ENCODE measurements around the gene IFT57. TPM values are rescaled to one million over a fixed set of nuclear protein-coding genes. Genes with fewer than 3 reads are reported as not detected.

Gene IFT57
- total RNA-seq, 1 donor from 2014 or later, result 31.4 TPM

DNA sequence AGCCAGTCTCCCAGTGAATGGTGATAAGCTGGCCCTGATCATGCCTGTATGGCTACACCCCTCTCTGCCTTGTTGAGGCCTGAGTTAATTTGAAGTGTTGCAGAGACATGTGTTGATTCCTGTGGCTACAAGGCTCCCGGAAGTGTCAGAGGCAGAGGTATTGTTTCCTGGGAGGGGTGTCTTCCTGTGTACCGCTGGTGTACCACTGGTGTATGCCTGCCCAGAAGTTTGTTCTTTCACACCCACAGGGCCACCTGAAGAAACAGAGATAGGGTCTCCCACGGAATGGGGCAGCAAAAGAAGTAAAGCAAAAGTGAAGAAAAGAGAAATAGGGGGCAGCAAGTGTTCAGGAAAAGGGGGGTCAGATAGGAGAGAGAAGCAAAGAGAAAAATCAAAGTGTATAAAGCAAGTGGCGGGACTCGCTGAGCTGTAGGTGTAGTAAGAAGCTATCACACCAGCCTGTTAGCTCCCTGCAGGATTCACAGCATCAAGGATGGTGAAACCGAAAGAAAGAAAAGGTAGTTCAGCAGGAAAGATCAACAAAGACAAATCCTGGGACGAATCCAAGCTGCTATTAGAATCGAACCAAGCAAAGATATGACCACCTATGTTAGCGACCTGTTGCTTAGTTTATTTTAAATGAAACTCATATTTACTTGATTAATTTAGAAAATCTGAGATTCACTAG is 94.8 kb downstream of the IFT57 start:
- Mint-ChIP-seq H3K4me1 (ENCODE audit: unreplicated experiment) (peaks cover 57% of the 10 kb centered on the region), H3K27me3 (ENCODE audit: unreplicated experiment) (peaks cover 3% of the 10 kb centered on the region), H3K36me3 (ENCODE audit: low read depth, unreplicated experiment) (peaks cover 2% of the 10 kb centered on the region), H3K4me3 (ENCODE audit: unreplicated experiment) (peak overlapping the region; percentile 12), H3K27ac (ENCODE audit: unreplicated experiment) (peak overlapping the region; percentile 95), H3K9me3 (ENCODE audit: unreplicated experiment) (no peaks in the 10 kb centered on the region)
- TF ChIP-seq, protein P1, sequence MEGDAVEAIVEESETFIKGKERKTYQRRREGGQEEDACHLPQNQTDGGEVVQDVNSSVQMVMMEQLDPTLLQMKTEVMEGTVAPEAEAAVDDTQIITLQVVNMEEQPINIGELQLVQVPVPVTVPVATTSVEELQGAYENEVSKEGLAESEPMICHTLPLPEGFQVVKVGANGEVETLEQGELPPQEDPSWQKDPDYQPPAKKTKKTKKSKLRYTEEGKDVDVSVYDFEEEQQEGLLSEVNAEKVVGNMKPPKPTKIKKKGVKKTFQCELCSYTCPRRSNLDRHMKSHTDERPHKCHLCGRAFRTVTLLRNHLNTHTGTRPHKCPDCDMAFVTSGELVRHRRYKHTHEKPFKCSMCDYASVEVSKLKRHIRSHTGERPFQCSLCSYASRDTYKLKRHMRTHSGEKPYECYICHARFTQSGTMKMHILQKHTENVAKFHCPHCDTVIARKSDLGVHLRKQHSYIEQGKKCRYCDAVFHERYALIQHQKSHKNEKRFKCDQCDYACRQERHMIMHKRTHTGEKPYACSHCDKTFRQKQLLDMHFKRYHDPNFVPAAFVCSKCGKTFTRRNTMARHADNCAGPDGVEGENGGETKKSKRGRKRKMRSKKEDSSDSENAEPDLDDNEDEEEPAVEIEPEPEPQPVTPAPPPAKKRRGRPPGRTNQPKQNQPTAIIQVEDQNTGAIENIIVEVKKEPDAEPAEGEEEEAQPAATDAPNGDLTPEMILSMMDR (IDR thresholded peaks at IDR 0.05; ENCODE audit: unreplicated experiment), result no peak
- DNase-seq (ENCODE audit: low spot score), result peak; percentile 7

DNA sequence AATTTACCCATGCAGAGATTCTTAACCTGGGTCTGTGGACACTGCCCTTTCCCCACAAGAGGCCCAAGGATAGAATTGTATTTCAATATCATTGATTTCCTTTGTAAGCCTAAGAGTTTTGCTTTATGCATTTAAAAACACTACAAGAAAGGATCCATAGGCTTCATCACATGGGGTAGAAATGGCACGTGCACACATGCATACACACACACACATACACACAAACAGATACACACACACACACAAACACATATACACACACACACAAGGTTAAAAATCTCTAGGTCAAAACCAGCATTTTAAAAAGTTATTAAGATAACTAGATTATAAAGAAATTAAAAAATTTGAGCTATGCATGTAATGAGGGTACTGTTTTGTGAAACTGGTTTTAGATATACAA is 95.9 kb downstream of the IFT57 start:
- no peak overlapping the region for H3K4me3 Mint-ChIP-seq (ENCODE audit: unreplicated experiment)
- H3K9me3 Mint-ChIP-seq (ENCODE audit: unreplicated experiment), result no peaks in the 10 kb centered on the region
- H3K27ac Mint-ChIP-seq (ENCODE audit: unreplicated experiment), result peak overlapping the region; percentile 90
- TF ChIP-seq, protein P1 (IDR thresholded peaks at IDR 0.05; ENCODE audit: unreplicated experiment), result no peak
- peaks cover 3% of the 10 kb centered on the region for H3K27me3 Mint-ChIP-seq (ENCODE audit: unreplicated experiment)
- no peak for DNase-seq (ENCODE audit: low spot score)
- H3K4me1 Mint-ChIP-seq (ENCODE audit: unreplicated experiment), result peaks cover 54% of the 10 kb centered on the region
- H3K36me3 Mint-ChIP-seq (ENCODE audit: low read depth, unreplicated experiment), result peaks cover 2% of the 10 kb centered on the region

DNA sequence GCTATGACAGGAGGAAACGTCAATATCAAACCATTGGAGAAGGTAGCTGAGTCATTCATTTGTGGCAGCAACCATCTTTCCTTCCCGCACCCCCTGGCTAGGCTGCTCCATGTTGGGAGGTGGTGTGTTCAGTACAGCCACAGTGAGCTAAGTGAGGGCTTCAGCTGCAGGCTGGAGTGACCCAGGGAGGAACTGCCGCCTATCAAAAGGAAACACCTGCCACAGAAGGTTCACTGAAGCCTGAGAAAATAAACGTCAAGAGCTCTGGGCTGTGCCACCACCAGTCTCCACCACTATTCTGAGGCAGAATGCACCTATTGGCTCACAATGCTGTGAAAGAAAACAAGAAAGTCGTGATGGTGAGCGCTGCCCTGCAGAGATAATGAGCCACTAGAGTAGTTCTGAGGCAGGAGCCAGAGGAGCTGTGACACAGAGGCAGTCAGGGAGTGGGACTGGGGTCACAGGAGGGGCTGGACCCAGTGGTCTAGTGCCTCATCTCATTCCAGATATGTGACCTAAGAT is 96.6 kb downstream of the IFT57 start:
- peak; percentile 71 for DNase-seq (ENCODE audit: low spot score)
- H3K9me3 Mint-ChIP-seq (ENCODE audit: unreplicated experiment), result no peaks in the 10 kb centered on the region
- TF ChIP-seq, protein P1 (IDR thresholded peaks at IDR 0.05; ENCODE audit: unreplicated experiment), result no peak
- peaks cover 54% of the 10 kb centered on the region for H3K4me1 Mint-ChIP-seq (ENCODE audit: unreplicated experiment)
- peak overlapping the region; percentile 1 for H3K4me3 Mint-ChIP-seq (ENCODE audit: unreplicated experiment)
- peak overlapping the region; percentile 90 for H3K27ac Mint-ChIP-seq (ENCODE audit: unreplicated experiment)
- H3K27me3 Mint-ChIP-seq (ENCODE audit: unreplicated experiment), result peaks cover 3% of the 10 kb centered on the region
- H3K36me3 Mint-ChIP-seq (ENCODE audit: low read depth, unreplicated experiment), result peaks cover 2% of the 10 kb centered on the region

DNA sequence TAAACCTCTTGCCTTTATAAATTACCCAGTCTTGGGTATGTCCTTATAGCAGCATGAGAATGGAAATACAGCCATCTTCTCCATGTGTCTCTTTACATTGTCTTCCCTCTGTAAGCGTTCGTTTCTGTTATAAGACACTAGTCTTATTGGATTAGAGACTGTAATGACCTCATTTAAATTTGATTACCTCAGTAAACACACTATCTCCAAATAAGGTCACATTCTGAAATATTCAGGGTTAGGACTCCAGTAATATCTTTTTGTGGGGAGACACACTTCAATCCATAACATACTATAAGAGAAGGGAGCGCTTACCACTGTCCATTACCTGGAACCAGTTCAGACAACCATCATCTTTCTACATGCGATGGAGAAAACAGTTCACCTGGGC is 97.1 kb downstream of the IFT57 start:
- Mint-ChIP-seq H3K27me3 (ENCODE audit: unreplicated experiment) (peaks cover 3% of the 10 kb centered on the region), H3K4me3 (ENCODE audit: unreplicated experiment) (peak overlapping the region; percentile 76), H3K4me1 (ENCODE audit: unreplicated experiment) (peaks cover 54% of the 10 kb centered on the region), H3K9me3 (ENCODE audit: unreplicated experiment) (no peaks in the 10 kb centered on the region), H3K36me3 (ENCODE audit: low read depth, unreplicated experiment) (peaks cover 2% of the 10 kb centered on the region), H3K27ac (ENCODE audit: unreplicated experiment) (peak overlapping the region; percentile 90)
- TF ChIP-seq, protein P1 (IDR thresholded peaks at IDR 0.05; ENCODE audit: unreplicated experiment), result no peak
- no peak for DNase-seq (ENCODE audit: low spot score)

All from endothelial cell (in vitro differentiated cells).